Epithelial cell of esophagus (primary cell): ENCODE data around the gene H2BK1.

Source experiments
- DNase-seq: peaks from one replicate; pipeline ENCODE4 v3.0.0; 2010; ENCODE audit warnings: low read depth
- H3K4me3 ChIP-seq: 2 replicates; pipeline ENCODE4 v1.5.1; 2011; ENCODE audit warnings: mild to moderate bottlenecking, low read length, control low read depth
- CTCF ChIP-seq: IDR thresholded peaks from 2 replicates; pipeline ENCODE4 v1.5.1; 2011; ENCODE audit warnings: low read depth, mild to moderate bottlenecking, low read length, control low read depth, inconsistent platforms; ENCODE audit not compliant: insufficient read depth; ENCODE audit errors: missing control alignments

Gene H2BK1

GRCh38 chr7:151186640-151187408 lies 23.5 kb downstream of the H2BK1 start, which contains the start of gene ASB10:
TSS of gene ASB10 (minus strand) at chr7:151187250. CDS start at chr7:151187130, 120 bp downstream.
- DNase-seq, result no peak
- no peak within 1 kb of the TSS for H3K4me3 ChIP-seq
- no peak for TF ChIP-seq CTCF

- TF ChIP-seq CTCF, result no peak
- no peak for DNase-seq
- no peak overlapping the region for H3K4me3 ChIP-seq
Measured at GRCh38 chr7:151185762-151186639, 24.3 kb downstream of the H2BK1 start.

- no peak for TF ChIP-seq CTCF
- no peak for DNase-seq
- no peak overlapping the region for H3K4me3 ChIP-seq
Measured at GRCh38 chr7:151181011-151181431, 29.3 kb downstream of the H2BK1 start.

DNA sequence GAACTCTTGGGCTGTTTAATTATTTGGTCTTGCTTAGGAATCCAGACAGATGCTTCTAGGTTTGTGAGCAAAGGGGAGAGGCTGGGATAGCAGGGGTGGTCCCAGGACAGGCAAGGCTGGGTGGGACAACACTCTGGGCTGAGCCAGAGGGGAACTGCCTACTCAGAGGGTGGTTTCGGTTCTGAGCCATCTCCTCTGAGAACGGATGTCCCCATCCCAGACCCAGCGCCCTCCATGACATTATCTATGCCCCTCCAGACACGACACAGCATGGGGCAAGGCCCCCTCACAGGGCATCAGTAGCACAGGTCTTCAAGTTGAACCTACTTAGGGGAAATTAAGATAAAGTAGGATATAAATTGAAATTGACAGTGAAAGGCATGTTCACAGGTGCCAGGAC lies 30.3 kb downstream of the H2BK1 start:
- H3K4me3 ChIP-seq, result no peak overlapping the region
- TF ChIP-seq CTCF, result no peak
- DNase-seq, result no peak

DNA sequence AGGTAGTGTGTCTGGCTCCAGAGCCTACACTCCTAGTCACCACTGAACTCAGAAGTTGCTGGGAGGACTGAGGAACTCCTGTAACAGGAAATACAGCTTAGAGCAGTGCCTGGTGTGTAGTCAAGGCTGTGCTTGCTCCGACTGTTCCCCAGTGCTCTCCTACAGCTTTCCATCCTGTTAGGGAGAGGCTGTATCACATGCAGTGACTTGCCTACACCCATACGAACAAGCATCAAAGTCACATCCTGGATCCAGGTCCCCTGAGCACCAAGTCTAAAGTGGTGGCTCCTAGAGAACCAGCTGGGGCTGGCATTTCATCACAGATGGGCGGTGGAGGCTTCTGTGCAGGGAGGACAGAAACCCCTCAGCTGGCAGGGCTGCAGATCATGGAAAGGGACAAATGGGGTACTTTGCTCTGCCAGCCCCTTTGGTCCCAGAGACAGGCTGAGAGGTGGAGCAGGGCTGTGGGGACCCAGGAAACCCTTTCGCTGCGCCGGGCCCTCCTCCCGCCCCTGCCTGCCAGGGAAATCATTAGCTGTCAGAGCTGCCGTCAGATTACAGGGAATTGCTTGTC lies 30.9 kb downstream of the H2BK1 start:
- no peak overlapping the region for H3K4me3 ChIP-seq
- DNase-seq, result peak; percentile 24
- TF ChIP-seq CTCF, result no peak

DNA sequence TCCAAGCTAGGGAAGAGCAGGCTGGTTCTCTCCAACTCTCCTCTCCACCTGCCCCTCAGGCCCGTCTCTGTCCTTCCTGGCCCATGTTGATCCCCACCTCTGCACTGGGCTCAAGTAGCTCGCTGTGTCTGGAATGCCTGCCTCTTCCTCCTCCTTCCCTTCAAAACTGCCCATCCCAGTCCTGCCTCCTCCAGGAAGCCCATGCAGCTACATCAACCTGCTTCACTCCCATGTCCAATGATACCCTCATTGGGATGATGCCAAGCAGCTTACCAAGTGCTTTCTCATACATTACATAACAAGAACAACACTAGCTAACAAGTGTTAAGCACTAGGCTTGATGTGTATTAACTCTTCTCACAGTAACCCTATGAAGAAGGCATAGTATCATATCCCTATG lies 31.5 kb downstream of the H2BK1 start:
- no peak overlapping the region for H3K4me3 ChIP-seq
- DNase-seq, result no peak
- no peak for TF ChIP-seq CTCF
